Fibroblast of villous mesenchyme (primary cell): ENCODE data around the gene POTEJ. TPM values are rescaled to one million over a fixed set of nuclear protein-coding genes. Genes with fewer than 3 reads are reported as not detected.
"Not testable (repeated sequence)": the region's sequence is repeated elsewhere in the genome, so short reads cannot be mapped to it uniquely, and the experiment has no call there.

Source experiments
- DNase-seq: peaks from one replicate; pipeline ENCODE4 v3.0.0-alpha.2; 2010; ENCODE audit warnings: low read depth
- H3K4me3 ChIP-seq: 2 replicates; pipeline ENCODE4 v1.5.1; 2011; ENCODE audit warnings: low read depth, mild to moderate bottlenecking, low read length
- total RNA-seq: library from RNA; depleted of rRNA; stranded (reverse); fragments of >200 nt; gene quantifications from 2 replicates; pipeline ENCODE4 v1.2.3, GENCODE V29; 2012

Gene POTEJ
- total RNA-seq, 1 donor, result not detected

DNA sequence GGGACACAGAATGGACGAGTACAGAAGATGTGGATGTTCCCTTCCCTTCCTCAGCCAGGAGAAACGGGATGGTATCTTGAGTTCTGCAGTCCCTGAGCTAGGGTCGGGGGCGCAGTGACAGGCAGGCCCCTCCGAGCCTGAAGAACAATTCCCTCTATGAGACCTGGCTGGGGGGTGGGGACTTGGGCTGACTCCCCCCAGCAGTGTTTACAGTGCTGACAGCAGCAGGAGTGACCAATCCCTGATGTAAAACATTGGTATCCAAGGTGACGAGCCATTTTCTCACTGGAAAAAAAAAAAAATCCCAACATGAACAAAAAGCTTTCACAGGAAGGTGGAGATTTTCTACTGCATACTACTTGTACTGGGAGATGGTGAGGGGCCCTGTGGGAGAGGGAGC, 11.8 kb upstream of the POTEJ start, which contains the start of gene CFC1:
Gene CFC1, minus strand, starts transcription at position 183 of the 400 bp plus-strand sequence. CDS start 288 bp downstream, outside the sequence.
- not testable (repeated sequence) for H3K4me3 ChIP-seq, DNase-seq

DNA sequence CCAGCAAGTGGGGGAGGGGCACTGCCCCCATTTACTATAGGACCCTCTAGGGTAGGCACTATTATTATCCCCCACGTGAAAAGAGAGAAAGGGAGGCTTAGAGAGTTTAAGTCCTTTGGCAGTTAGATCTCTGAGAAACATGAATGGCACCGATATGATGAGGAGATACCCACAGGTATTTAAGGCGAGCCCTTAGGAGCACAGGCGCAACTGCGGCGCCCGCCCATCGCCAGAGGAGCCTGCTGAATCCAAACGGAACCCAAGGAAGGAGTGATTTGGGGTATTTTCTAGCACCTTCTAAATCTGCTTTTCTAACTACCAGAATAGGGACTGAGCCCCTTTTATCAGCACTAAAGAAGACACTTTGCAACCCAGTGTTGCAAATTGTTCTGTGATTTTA, 11.3 kb upstream of the POTEJ start:
- not testable (repeated sequence) for H3K4me3 ChIP-seq, DNase-seq

DNA sequence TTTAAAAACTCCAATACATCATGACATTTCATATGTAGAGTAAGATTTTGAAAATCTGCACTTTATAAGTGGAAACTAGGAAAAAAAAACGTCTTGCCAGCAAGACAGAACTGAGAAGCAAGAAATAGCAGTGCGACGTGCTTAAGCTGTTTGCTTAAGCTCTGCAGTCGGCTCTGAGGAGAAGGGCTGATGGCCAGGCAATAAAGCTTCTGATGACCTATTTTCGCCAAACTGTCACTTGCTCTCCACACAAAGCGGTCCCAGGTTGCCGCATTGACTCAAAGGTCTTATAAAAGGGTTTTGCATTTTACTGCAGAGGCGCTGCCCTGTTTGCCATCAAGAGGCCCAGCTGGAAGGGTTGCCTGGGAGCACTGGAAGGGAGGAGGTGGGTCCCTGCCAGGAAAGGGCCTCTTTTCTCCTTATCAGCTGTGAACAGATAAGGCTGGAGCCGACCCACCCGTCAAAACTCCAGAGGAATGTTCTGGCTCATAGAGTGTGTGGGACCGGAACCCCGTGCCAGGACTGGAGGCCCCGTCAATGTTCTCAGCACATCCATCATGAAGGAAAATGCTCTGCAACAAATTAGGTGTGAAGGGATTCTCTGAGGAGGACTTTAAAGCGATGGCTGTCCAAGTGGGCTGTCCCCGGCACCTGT, 9.5 kb upstream of the POTEJ start:
- DNase-seq, H3K4me3 ChIP-seq: not testable (repeated sequence)

DNA sequence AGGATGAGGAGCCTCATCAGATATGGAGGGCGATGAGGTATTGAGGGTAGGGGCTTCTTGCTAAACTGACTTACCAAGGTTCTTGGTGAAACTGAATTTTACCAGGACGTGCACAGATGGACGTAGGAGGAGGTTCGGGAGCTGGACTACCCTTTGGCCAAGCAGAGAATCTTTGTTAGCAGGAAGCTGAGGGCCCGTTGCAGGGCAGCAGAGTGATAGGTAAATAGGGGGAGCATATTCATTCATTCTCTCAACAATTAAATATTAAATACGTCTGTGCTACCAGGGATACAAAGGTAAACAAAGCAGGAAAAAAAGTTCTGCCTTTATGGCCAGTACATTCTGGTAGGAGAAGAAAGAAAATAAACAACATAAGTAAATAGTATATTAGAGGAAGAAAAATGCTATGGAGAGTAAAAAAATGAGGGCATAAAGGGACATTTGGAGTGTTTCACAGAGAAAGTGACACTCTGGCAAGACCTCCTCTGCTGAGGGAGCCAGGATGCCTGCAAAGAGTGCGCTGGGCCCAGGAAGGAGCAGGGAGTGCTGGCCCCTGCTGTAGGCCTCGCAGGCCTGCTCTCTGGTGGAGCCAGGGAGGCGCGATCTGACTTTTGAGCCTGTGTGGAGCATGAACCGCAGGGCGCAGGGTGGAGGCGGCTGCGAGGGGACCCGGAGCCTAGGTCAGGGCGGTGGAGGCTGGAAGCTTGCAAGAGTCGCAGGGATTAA, 2.8 kb upstream of the POTEJ start:
- H3K4me3 ChIP-seq, DNase-seq: not testable (repeated sequence)

DNA sequence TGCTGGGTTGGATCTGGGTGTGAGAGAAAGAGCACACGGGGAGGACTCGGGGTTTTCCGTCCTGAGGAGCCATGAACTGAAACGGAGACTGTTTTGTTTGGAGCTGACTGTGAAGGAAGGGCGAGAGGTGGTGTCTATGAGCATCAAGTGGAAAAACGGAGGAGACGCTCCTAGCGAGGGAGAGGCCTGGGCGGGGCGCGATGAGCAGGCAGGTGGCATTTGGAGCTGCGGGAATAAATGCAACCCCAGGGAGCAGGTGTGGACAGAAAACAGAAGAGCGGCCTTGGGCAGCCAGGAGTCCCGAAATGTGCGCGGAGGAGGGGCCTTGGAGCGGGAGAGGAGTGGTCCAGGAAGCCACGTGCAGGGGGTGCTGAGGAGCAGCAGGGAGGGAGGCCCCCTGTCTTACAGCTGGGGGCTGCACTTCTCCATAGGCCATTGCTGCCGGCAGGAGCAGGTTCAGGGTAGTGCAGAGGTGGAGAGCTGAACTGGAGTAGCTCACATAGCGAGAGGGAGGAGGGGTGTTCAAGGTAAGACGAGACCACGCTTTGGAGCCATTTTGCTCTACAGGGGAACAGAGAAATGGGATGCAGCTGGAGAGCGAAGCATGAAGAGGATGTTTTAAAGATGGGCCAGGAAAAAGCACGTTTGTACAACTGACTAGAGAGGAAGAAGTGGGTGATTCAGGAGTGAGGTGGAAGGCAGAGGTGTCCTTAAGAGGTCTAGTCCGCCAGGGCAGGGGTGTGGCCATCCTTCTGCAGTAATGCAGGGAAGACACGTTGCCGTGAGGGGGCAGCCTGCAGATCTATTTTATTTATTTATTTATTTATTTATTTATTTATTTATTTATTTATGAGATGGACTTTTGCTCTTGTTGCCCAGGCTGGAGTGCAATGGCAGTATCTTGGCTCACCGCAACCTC, 2.0 kb upstream of the POTEJ start:
- not testable (repeated sequence) for DNase-seq, H3K4me3 ChIP-seq

DNA sequence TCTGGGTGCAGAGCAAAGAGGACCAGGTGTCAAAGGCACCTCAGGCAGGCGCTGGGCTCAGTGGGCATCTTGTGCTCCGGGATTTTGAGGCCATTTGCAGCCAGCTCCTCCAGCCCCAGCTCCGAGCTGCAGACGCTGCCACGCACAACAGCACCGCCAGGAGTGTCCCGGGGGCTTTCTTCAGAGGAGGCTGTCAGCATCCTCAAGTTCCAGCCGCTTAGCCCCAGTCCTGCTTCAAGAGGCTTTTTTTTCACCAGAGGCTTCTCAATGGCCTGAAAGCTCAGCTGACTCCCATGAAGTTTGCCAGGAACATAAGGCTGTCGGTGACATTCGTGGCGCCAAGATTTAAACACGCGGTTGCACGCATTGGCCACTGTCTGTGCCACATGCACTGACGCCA, 754 bp upstream of the POTEJ start:
- H3K4me3 ChIP-seq, DNase-seq: not testable (repeated sequence)

DNA sequence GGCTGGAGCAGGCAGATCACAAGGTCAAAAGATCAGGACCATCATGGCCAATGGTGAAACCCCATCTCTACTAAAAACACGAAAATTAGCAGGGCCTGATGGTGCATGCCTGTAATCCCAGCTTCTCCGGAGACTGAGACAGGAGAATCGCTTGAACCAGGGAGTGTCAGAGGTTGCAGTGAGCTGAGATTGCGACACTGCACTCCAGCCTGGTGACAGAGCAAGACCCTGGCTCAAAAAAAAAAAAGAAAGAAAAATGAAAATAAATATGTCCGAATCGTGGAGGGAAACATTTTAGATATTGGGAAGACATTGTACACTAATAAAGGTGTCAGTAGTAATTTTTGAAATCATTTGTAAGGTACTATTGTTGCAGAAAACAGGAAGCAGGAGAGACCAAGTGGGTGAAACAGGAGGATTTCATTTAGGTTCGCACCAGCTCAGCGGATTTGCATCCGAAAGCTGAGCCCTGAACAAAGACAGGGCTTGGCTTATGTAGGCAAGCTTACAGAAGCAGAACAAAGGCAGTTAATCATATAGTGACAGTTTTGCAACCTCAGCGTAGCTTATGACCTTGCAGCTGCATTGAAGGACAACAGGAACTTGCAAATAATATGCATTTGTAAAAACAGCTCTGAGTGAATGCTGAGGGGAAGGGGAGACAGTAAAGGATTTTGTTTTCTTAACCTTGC, 17.7 kb downstream of the POTEJ start:
- not testable (repeated sequence) for H3K4me3 ChIP-seq, DNase-seq

DNA sequence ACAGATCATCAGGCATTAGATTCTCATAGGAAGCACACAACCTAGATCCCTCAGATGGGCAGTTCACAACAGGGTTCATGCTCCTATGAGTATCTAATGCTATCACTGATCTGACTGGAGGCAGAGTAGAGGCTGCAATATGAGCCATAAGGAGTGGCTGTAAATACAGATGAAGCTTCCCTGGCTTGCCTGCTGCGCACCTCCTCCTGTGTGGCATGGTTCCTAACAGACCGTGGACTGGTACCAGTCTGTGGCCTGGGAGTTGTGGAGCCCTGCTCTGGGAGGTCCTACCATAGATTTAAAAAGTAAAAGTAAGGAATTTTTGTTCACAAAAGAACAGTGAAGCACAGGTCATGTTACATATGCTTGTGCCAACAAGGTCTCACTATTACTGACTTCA, 27.7 kb downstream of the POTEJ start:
- H3K4me3 ChIP-seq, DNase-seq: not testable (repeated sequence)

DNA sequence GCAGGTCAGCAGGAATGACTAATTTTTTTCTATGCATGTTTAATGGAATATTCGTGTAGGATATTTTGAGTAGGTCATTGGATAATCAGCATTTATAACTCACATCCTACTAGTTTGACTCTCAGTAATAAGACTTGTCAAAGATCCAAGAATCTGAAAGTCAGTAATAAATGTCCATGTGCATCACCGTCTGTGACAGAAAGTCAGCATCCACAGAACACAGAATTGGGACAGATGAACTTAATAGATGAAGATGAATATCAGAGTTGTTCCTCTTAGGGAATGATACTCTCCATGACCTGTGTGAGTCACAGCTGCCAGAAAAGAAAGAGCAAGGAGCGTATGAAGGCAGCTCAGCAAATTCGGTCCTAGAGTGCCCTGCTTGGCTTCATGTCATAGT, 30.4 kb downstream of the POTEJ start:
- H3K4me3 ChIP-seq, DNase-seq: not testable (repeated sequence)

DNA sequence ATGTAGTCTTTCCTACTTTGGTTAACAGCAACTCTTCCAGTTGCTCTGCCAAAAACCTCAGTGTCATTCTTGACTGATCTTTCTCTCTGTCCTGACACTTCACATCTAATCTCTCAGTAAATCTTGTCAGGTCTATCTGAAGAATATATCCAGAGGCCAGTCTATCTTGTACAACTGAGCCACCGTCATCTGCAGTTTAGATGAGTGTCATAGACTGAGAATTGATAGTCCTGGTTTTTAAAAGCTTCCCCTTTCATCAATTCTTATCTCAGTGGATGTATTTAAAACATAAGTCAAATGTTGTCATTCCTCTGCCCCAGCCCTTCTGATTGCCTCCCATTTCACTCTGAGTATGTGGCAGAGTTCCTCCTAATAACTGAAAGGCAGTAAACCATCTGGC, 38.0 kb downstream of the POTEJ start:
- H3K4me3 ChIP-seq, DNase-seq: not testable (repeated sequence)

DNA sequence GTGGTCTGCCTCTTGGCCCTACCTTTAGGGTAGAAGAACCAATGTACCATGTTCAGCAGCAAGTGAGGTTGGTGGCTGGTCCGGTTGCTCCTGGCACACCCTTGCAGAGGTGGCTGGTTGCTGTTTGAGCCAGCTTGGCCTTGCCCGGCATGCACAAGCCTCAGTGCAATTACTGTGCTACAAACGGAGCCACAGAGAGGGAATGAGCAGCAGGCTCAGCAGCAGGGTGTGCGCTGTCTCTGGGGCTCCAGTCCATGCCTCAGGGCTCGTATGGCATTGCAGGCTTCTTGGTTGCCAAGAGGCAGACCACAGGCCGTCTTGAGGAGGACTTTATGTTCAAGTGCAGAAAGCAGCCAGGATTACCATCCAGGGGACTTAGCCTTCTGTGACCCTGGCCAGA, 53.3 kb downstream of the POTEJ start:
- DNase-seq, H3K4me3 ChIP-seq: not testable (repeated sequence)

DNA sequence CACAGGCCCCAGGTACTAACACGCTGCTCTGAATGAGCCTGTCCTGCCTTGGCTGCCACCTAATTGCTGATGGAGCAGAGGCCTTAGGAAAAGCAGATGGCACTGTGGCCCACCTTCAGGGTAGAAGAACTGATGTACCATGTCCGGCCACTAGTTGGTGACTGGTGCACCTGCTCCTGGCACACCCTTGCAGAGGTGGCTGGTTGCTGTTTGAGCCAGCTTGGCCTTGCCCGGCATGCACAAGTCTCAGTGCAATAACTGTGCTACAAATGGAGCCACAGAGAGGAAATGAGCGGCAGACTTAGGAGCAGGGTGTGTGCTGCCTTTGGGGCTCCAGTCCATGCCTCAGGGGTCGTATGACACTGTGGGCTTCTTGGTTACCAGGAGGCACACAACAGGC, 54.4 kb downstream of the POTEJ start:
- DNase-seq, H3K4me3 ChIP-seq: not testable (repeated sequence)

DNA sequence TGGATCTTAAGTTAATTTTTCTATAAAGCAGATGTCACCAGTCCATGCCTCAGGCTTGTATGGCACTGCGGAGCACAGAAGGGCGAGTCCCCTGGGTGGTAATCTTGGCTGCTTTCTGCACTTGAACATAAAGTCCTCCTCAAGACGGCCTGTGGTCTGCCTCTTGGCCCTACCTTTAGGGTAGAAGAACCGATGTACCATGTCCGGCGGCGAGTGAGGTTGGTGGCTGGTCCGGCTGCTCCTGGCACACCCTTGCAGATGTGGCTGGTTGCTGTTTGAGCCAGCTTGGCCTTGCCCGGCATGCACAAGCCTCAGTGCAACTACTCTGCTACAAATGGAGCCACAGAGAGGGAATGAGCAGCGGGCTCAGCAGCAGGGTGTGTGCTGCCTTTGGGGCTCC, 56.3 kb downstream of the POTEJ start:
- H3K4me3 ChIP-seq, DNase-seq: not testable (repeated sequence)

DNA sequence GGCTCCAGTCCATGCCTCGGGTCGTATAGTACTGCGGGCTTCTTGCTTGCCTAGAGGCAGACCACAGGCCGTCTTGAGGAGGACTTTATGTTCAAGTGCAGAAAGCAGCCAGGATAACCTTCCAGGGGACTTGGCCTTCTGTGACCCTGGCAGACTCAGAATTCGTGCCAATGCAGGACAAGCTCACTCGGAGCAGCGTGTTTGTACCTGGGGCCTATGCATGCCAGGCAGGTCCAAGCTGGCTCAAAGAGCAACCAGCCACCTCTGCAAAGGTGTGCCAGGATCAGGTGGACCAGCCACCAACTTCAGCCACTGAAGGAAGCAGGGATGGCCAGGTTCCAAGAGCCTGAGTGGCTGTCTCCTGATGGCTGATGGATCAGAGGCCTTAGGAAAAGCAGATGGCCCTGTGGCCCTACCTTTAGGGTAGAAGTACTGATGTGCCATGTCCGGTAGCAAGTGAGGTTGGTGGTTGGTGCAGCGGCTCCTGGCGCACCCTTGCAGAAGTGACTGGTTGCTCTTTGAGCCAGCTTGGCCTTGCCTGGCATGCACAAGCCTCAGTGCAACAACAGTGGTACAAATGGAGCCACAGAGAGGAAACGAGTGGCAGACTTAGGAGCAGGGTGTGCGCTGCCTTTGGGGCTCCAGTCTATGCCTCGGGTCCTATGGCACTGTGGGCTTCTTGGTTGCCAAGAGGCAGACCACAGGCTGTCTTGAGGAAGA, 58.9 kb downstream of the POTEJ start:
- not testable (repeated sequence) for DNase-seq

DNA sequence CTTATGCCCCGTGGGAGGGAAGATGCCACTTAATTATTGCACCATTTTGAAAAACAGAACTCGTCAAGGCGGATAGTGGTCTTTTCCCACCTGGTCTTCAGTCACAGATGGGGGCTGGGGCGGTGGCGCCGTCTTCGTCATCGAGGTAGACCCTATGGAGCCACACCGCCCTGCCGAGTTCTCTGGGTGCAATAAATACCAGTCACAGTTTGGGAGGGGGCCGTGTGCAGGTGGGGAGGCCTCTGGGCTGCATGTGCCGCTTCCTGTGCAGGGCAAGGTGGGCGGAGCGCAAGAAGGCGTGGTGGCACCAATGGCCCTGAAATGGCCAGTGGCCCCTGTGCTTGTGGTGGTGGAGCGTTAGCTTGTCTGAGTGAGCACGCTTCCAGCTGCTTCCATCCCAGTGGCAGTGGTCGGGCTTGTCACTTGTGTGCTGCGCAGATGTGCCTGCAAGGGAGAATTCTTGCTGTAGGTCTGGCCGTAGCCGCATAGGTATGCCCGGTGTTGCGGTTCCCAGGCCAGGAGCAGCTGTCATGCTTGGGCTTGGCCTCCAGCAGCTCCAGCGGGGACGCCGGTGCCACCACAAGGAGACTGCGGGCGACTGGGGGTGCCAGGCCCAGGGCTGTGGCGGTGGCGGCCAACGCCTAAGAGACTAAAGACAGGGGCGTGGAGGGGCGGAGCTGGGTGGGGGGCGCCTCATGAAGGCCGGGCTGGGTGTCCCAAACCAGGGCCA, 81.0 kb downstream of the POTEJ start:
- not testable (repeated sequence) for DNase-seq, H3K4me3 ChIP-seq

More for the DNA sequence above, 58.9 kb downstream of the POTEJ start:
- H3K4me3 ChIP-seq, result not testable (repeated sequence)

DNA sequence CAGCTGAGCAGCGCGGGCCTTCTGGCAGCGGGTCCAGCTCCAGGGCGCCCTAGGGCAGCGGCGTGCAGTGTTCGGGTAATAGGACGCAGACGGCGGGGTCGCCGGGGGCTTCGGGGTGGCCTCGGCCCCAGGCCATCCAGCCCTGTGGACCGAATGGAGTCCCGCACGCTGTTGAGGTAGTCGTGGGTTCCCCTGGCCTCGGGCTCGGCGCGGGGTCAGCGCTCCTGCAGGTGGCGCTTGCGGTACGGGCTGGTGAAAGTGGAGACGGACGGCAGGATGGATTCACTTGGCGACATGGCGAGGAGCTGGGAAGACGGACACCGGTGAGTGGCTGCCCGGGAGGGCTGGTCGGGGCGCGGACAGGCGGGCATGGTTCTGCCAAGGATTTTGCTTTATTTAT, 82.2 kb downstream of the POTEJ start:
- DNase-seq, H3K4me3 ChIP-seq: not testable (repeated sequence)

DNA sequence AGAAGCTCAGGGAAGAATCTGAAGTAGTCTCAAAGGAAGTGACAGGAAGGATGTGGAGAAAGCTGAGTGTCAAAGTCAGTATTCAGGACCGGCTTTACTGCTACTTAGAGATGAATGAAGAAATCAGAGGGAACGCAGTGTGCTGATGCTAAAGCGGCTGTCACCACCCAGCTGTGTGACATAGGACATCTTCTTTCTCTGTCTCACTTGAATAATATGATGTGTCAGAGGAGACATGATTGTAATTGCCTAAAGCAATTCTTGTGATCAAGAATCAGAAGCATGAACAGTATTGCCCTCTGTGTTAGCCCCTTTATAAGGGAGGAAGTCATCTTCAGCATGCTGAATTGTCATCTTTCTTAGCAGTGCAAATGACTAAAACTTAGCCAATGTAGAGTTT, 92.0 kb downstream of the POTEJ start:
- not testable (repeated sequence) for DNase-seq, H3K4me3 ChIP-seq
